Liver (tissue), 9 donors: ENCODE results near the gene RGS10. TPM values are rescaled to one million over a fixed set of nuclear protein-coding genes. Genes with fewer than 3 reads are reported as not detected.
"Not testable (repeated sequence)": the region's sequence is repeated elsewhere in the genome, so short reads cannot be mapped to it uniquely, and the experiment has no call there.

Experiments used
- DNase-seq: peaks from one replicate; pipeline ENCODE4 v3.0.0-alpha.2; 2017; ENCODE audit warnings: low spot score
- H3K27ac ChIP-seq, 2 donors: one replicate each; pipeline ENCODE4 v1.7.0; 2013; ENCODE audit warnings: inconsistent platforms in 2 of 2, low read length in 2 of 2, control low read depth in 1 of 2, low read depth in 1 of 2, mild to moderate bottlenecking in 1 of 2
- H3K27me3 ChIP-seq, 4 donors: one replicate each; pipeline versions ENCODE4 v1.6.1 to v1.7.0; 2013; ENCODE audit warnings: low read length in 3 of 4, inconsistent platforms in 1 of 4, mild to moderate bottlenecking in 1 of 4, moderate library complexity in 1 of 4; ENCODE audit not compliant: control insufficient read depth in 4 of 4, insufficient read depth in 4 of 4
- H3K36me3 ChIP-seq, 4 donors: one replicate each; pipeline versions ENCODE4 v1.6.1 to v1.7.0; 2013; ENCODE audit warnings: low read length in 3 of 4, mild to moderate bottlenecking in 3 of 4, low read depth in 1 of 4, moderate library complexity in 1 of 4; ENCODE audit not compliant: control insufficient read depth in 4 of 4, insufficient read depth in 3 of 4
- H3K4me1 ChIP-seq, 4 donors: one replicate each; pipeline versions ENCODE4 v1.6.1 to v1.7.0; 2013; ENCODE audit warnings: low read length in 3 of 4, mild to moderate bottlenecking in 3 of 4, moderate library complexity in 1 of 4; ENCODE audit not compliant: control insufficient read depth in 4 of 4, insufficient read depth in 4 of 4
- H3K4me3 ChIP-seq, 3 donors: one replicate each; pipeline versions ENCODE4 v1.6.1 to v1.7.0; 2013; ENCODE audit warnings: low read length in 3 of 3, control low read depth in 1 of 3, low read depth in 1 of 3, mild to moderate bottlenecking in 1 of 3
- H3K9ac ChIP-seq, 2 donors: one replicate each; pipeline ENCODE4 v1.7.0; 2013; ENCODE audit warnings: low read length in 2 of 2, mild to moderate bottlenecking in 2 of 2, moderate library complexity in 2 of 2, control low read depth in 1 of 2, low read depth in 1 of 2
- H3K9me3 ChIP-seq, 4 donors: one replicate each; pipeline versions ENCODE4 v1.6.1 to v1.7.0; 2013; ENCODE audit warnings: low read length in 3 of 4; ENCODE audit not compliant: control insufficient read depth in 4 of 4
- CTCF ChIP-seq: fragments of 150-350 bp; IDR thresholded peaks from 2 replicates; pipeline ENCODE4 v1.5.1; 2017; ENCODE audit warnings: improper control_type of control experiment, low read depth, low read length; ENCODE audit not compliant: missing input control
- EGR1 ChIP-seq, 2 donors: IDR thresholded peaks; 2 replicates each; pipeline ENCODE4 v1.6.1; 2016 to 2018; ENCODE audit warnings: antibody characterized with exemption in 2 of 2, low read depth in 2 of 2
- FOXA2 ChIP-seq: IDR thresholded peaks from 2 replicates; pipeline ENCODE4 v1.6.1; 2016; ENCODE audit warnings: antibody characterized with exemption
- GABPA ChIP-seq, 2 donors: IDR thresholded peaks in 1 of 2; conservative IDR thresholded peaks in 1 of 2; 2 replicates each; pipeline ENCODE4 v1.6.1; 2016; ENCODE audit warnings: antibody characterized with exemption in 2 of 2, mild to moderate bottlenecking in 1 of 2, moderate library complexity in 1 of 2
- HNF4A ChIP-seq, 2 donors: conservative IDR thresholded peaks; 2 replicates each; pipeline ENCODE4 v1.6.1; 2016; ENCODE audit warnings: antibody characterized with exemption in 2 of 2, mild to moderate bottlenecking in 2 of 2
- MAX ChIP-seq: IDR thresholded peaks from 2 replicates; pipeline ENCODE4 v1.6.1; 2016; ENCODE audit warnings: antibody characterized with exemption
- NR2F2 ChIP-seq: IDR thresholded peaks from 2 replicates; pipeline ENCODE4 v1.6.1; 2016; ENCODE audit warnings: antibody characterized with exemption
- REST ChIP-seq: IDR thresholded peaks from 2 replicates; pipeline ENCODE4 v1.6.1; 2016; ENCODE audit warnings: antibody characterized with exemption, mild to moderate bottlenecking
- RXRA ChIP-seq, 2 donors: IDR thresholded peaks; 2 replicates each; pipeline ENCODE4 v1.6.1; 2017 to 2018; ENCODE audit warnings: antibody characterized with exemption in 2 of 2, mild to moderate bottlenecking in 1 of 2
- SP1 ChIP-seq: IDR thresholded peaks from 2 replicates; pipeline ENCODE4 v1.6.1; 2018; ENCODE audit warnings: antibody characterized with exemption, mild to moderate bottlenecking
- TAF1 ChIP-seq: conservative IDR thresholded peaks from 2 replicates; pipeline ENCODE4 v1.6.1; 2016; ENCODE audit warnings: antibody characterized with exemption, mild to moderate bottlenecking
- YY1 ChIP-seq: IDR thresholded peaks from 2 replicates; pipeline ENCODE4 v1.6.1; 2016; ENCODE audit warnings: antibody characterized with exemption, mild to moderate bottlenecking
- ZBTB33 ChIP-seq: IDR thresholded peaks from 2 replicates; pipeline ENCODE4 v1.6.1; 2016; ENCODE audit warnings: antibody characterized with exemption
- WGBS: extraction: QIAGEN DNeasy Blood & Tissue Kit; methylation state at CpG from one replicate; pipeline ENCODE4 v1.1.7; 2013; 5-methylcytosine and 5-hydroxymethylcytosine counted together
- polyA plus RNA-seq, 2 donors: library from polyadenylated mRNA; stranded (reverse) in 1 of 2; unstranded in 1 of 2; fragments of 200-250 nt in 1 of 2; fragments of >200 nt in 1 of 2; fragmentation: Nextera tagmentation in 1 of 2; extraction: Ambion mirVana in 1 of 2; gene quantifications; one replicate each; pipeline versions ENCODE4 v1.2.1 to v1.2.3, GENCODE V29; 2013 to 2015
- total RNA-seq, 2 donors: library from RNA; depleted of rRNA; stranded (reverse); fragments of >200 nt; gene quantifications; one replicate each; pipeline ENCODE4 v1.2.3, GENCODE V29; 2014
- donor health status: healthy.
- donor health status: healthy.
- donor health status: healthy.
- donor health status: healthy.
- donor health status: healthy.

The RGS10 gene
- total and polyA plus RNA-seq, 4 donors, result 1.8 to 51.9 (median 2.2) TPM

GRCh38 chr10:119559511-119559910 is 17.0 kb upstream of the RGS10 start:
- DNase-seq, H3K36me3 ChIP-seq, H3K27ac ChIP-seq, H3K27me3 ChIP-seq, H3K9me3 ChIP-seq, H3K9ac ChIP-seq, H3K4me1 ChIP-seq, H3K4me3 ChIP-seq: not testable (repeated sequence)
- WGBS, result 95% methylated on average over 33 of the region's 33 CpGs

- not testable (repeated sequence) for H3K4me1 ChIP-seq, DNase-seq, H3K9ac ChIP-seq, H3K27me3 ChIP-seq, H3K27ac ChIP-seq, H3K9me3 ChIP-seq, H3K36me3 ChIP-seq, H3K4me3 ChIP-seq
- 90% methylated on average over 2 of the region's 2 CpGs for WGBS
Observed at GRCh38 chr10:119556081-119556480, 13.6 kb upstream of the RGS10 start.

GRCh38 chr10:119555178-119555784 is 12.8 kb upstream of the RGS10 start:
- Histone ChIP-seq H3K4me1 (no peaks in the 10 kb centered on the region), H3K36me3 (no peaks in the 10 kb centered on the region), H3K9ac (no peak overlapping the region), H3K27me3 (no peaks in the 10 kb centered on the region), H3K9me3 (no peaks in the 10 kb centered on the region), H3K27ac (no peak overlapping the region), H3K4me3 (no peak overlapping the region)
- no peak for DNase-seq
- no peak for TF ChIP-seq REST
- no peak for TF ChIP-seq RXRA (IDR thresholded peaks at IDR 0.05)
- no peak for TF ChIP-seq HNF4A (conservative IDR thresholded peaks at IDR 0.05)
- 95% methylated on average over 6 of the region's 6 CpGs for WGBS

GRCh38 chr10:119550827-119551226 is 8.3 kb upstream of the RGS10 start:
- Histone ChIP-seq H3K4me1 (no peaks in the 10 kb centered on the region), H3K27me3 (peaks cover 0 to 2% (median 0%) of the 10 kb centered on the region in 4 donors), H3K4me3 (no peak overlapping the region), H3K9me3 (no peaks in the 10 kb centered on the region), H3K36me3 (no peaks in the 10 kb centered on the region), H3K27ac (no peak overlapping the region), H3K9ac (no peak overlapping the region)
- WGBS, result 84% methylated on average over 4 of the region's 4 CpGs
- DNase-seq, result no peak
- TF ChIP-seq EGR1 (IDR thresholded peaks at IDR 0.05; ENCODE audit: low read depth in 2 of 2), result no peak
- TF ChIP-seq CTCF, result no peak
- no peak for TF ChIP-seq TAF1
- no peak for TF ChIP-seq MAX
- no peak for TF ChIP-seq SP1
- no peak for TF ChIP-seq YY1
- TF ChIP-seq ZBTB33, result no peak
- TF ChIP-seq GABPA (IDR thresholded peaks at IDR 0.05 in 1 of 2, conservative IDR thresholded peaks at IDR 0.05 in 1 of 2), result no peak
- no peak for TF ChIP-seq RXRA (IDR thresholded peaks at IDR 0.05)
- no peak for TF ChIP-seq NR2F2
- TF ChIP-seq FOXA2, result no peak
